ENCODE results near the gene CD300LF. TPM values are rescaled to one million over a fixed set of nuclear protein-coding genes. Genes with fewer than 3 reads are reported as not detected.

Gene CD300LF
- total and polyA plus RNA-seq, 5 donors, result 0.05 to 0.62 (median 0.30) TPM; not detected in 1

- Histone ChIP-seq H3K4me3 (ENCODE audit: low read length) (no peak overlapping the region), H3K4me1 (ENCODE audit: control insufficient read depth, insufficient read depth, low read length) (no peaks in the 10 kb centered on the region), H3K27me3 (ENCODE audit: control insufficient read depth, insufficient read depth) (no peaks in the 10 kb centered on the region), H3K27ac (ENCODE audit: low read length) (no peak overlapping the region), H3K9me3 (ENCODE audit: control insufficient read depth, low read length) (no peaks in the 10 kb centered on the region)
- DNase-seq, result no peak
- no peak for ATAC-seq
- WGBS, result 82% methylated on average over 8 of the region's 8 CpGs
- intact Hi-C loops (cut with DNase I), result no loop called here
Measured at GRCh38 chr17:74704544-74704943, 8.2 kb downstream of the CD300LF start.

- no peak overlapping the region for H3K4me3 ChIP-seq (ENCODE audit: low read length)
- H3K27ac ChIP-seq (ENCODE audit: low read length), result no peak overlapping the region
- intact Hi-C loops (cut with DNase I), result no loop called here
- DNase-seq, result no peak
- H3K27me3 ChIP-seq (ENCODE audit: control insufficient read depth, insufficient read depth), result no peaks in the 10 kb centered on the region
- no peaks in the 10 kb centered on the region for H3K9me3 ChIP-seq (ENCODE audit: control insufficient read depth, low read length)
- 55% methylated on average over 2 of the region's 2 CpGs for WGBS
- no peak for ATAC-seq
- H3K4me1 ChIP-seq (ENCODE audit: control insufficient read depth, insufficient read depth, low read length), result no peaks in the 10 kb centered on the region
Measured at GRCh38 chr17:74703311-74703710, 9.4 kb downstream of the CD300LF start.

GRCh38 chr17:74702116-74702871 is 10.4 kb downstream of the CD300LF start:
- no peak overlapping the region for H3K27ac ChIP-seq (ENCODE audit: low read length)
- ATAC-seq, result no peak
- H3K4me1 ChIP-seq (ENCODE audit: control insufficient read depth, insufficient read depth, low read length), result no peaks in the 10 kb centered on the region
- intact Hi-C loops (cut with DNase I), result no loop called here
- WGBS, result 69% methylated on average over 9 of the region's 9 CpGs
- DNase-seq, result no peak
- H3K9me3 ChIP-seq (ENCODE audit: control insufficient read depth, low read length), result no peaks in the 10 kb centered on the region
- H3K4me3 ChIP-seq (ENCODE audit: low read length), result no peak overlapping the region
- no peaks in the 10 kb centered on the region for H3K27me3 ChIP-seq (ENCODE audit: control insufficient read depth, insufficient read depth)

- intact Hi-C loops (cut with DNase I), result no loop called here
Measured at GRCh38 chr17:74699236-74699635, 13.5 kb downstream of the CD300LF start.

GRCh38 chr17:74698069-74698468 is 14.7 kb downstream of the CD300LF start:
- Histone ChIP-seq H3K4me3 (ENCODE audit: low read length) (no peak overlapping the region), H3K4me1 (ENCODE audit: control insufficient read depth, insufficient read depth, low read length) (no peaks in the 10 kb centered on the region), H3K9me3 (ENCODE audit: control insufficient read depth, low read length) (no peaks in the 10 kb centered on the region), H3K27me3 (ENCODE audit: control insufficient read depth, insufficient read depth) (no peaks in the 10 kb centered on the region), H3K27ac (ENCODE audit: low read length) (no peak overlapping the region)
- 83% methylated on average over 7 of the region's 7 CpGs for WGBS
- DNase-seq, result no peak
- no peak for ATAC-seq
- intact Hi-C loops (cut with DNase I), result no loop called here

More at GRCh38 chr17:74699236-74699635, 13.5 kb downstream of the CD300LF start:
- 66% methylated on average over 9 of the region's 9 CpGs for WGBS
- ATAC-seq (no peak), DNase-seq (no peak)
- Histone ChIP-seq H3K4me3 (ENCODE audit: low read length) (no peak overlapping the region), H3K27me3 (ENCODE audit: control insufficient read depth, insufficient read depth) (no peaks in the 10 kb centered on the region), H3K9me3 (ENCODE audit: control insufficient read depth, low read length) (no peaks in the 10 kb centered on the region), H3K27ac (ENCODE audit: low read length) (no peak overlapping the region), H3K4me1 (ENCODE audit: control insufficient read depth, insufficient read depth, low read length) (no peaks in the 10 kb centered on the region)

GRCh38 chr17:74697515-74697914 is 15.2 kb downstream of the CD300LF start:
- 72% methylated on average over 2 of the region's 2 CpGs for WGBS
- intact Hi-C loops (cut with DNase I), result no loop called here
- H3K27ac ChIP-seq (ENCODE audit: low read length), result no peak overlapping the region
- no peaks in the 10 kb centered on the region for H3K9me3 ChIP-seq (ENCODE audit: control insufficient read depth, low read length)
- H3K4me3 ChIP-seq (ENCODE audit: low read length), result no peak overlapping the region
- no peaks in the 10 kb centered on the region for H3K27me3 ChIP-seq (ENCODE audit: control insufficient read depth, insufficient read depth)
- no peaks in the 10 kb centered on the region for H3K4me1 ChIP-seq (ENCODE audit: control insufficient read depth, insufficient read depth, low read length)
- ATAC-seq, result no peak
- DNase-seq, result no peak

- Histone ChIP-seq H3K27ac (ENCODE audit: low read length) (no peak overlapping the region), H3K27me3 (ENCODE audit: control insufficient read depth, insufficient read depth) (no peaks in the 10 kb centered on the region), H3K9me3 (ENCODE audit: control insufficient read depth, low read length) (no peaks in the 10 kb centered on the region), H3K4me1 (ENCODE audit: control insufficient read depth, insufficient read depth, low read length) (no peaks in the 10 kb centered on the region), H3K4me3 (ENCODE audit: low read length) (no peak overlapping the region)
- 81% methylated on average over 11 of the region's 11 CpGs for WGBS
- ATAC-seq, result no peak
- intact Hi-C loops (cut with DNase I), result no loop called here
- DNase-seq, result no peak
Measured at GRCh38 chr17:74695629-74696028, 17.1 kb downstream of the CD300LF start.

- Histone ChIP-seq H3K27me3 (ENCODE audit: control insufficient read depth, insufficient read depth) (no peaks in the 10 kb centered on the region), H3K4me3 (ENCODE audit: low read length) (no peak overlapping the region), H3K4me1 (ENCODE audit: control insufficient read depth, insufficient read depth, low read length) (no peaks in the 10 kb centered on the region), H3K27ac (ENCODE audit: low read length) (no peak overlapping the region), H3K9me3 (ENCODE audit: control insufficient read depth, low read length) (no peaks in the 10 kb centered on the region)
- DNase-seq, result no peak
- intact Hi-C loops (cut with DNase I), result no loop called here
- no peak for ATAC-seq
- WGBS, result 77% methylated on average over 4 of the region's 4 CpGs
Measured at GRCh38 chr17:74694081-74694480, 18.6 kb downstream of the CD300LF start.

- intact Hi-C loops (cut with DNase I), result no loop called here
- DNase-seq (no peak), ATAC-seq (no peak)
- no peaks in the 10 kb centered on the region for H3K27me3 ChIP-seq (ENCODE audit: control insufficient read depth, insufficient read depth)
- H3K4me1 ChIP-seq (ENCODE audit: control insufficient read depth, insufficient read depth, low read length), result no peaks in the 10 kb centered on the region
- no peak overlapping the region for H3K27ac ChIP-seq (ENCODE audit: low read length)
- no peaks in the 10 kb centered on the region for H3K9me3 ChIP-seq (ENCODE audit: control insufficient read depth, low read length)
- no peak overlapping the region for H3K4me3 ChIP-seq (ENCODE audit: low read length)
- 75% methylated on average over 8 of the region's 8 CpGs for WGBS
Measured at GRCh38 chr17:74691151-74691550, 21.6 kb downstream of the CD300LF start.

GRCh38 chr17:74690409-74690825 is 22.3 kb downstream of the CD300LF start:
- 60% methylated on average over 6 of the region's 6 CpGs for WGBS
- Histone ChIP-seq H3K4me1 (ENCODE audit: control insufficient read depth, insufficient read depth, low read length) (no peaks in the 10 kb centered on the region), H3K27me3 (ENCODE audit: control insufficient read depth, insufficient read depth) (no peaks in the 10 kb centered on the region), H3K4me3 (ENCODE audit: low read length) (no peak overlapping the region), H3K27ac (ENCODE audit: low read length) (no peak overlapping the region), H3K9me3 (ENCODE audit: control insufficient read depth, low read length) (no peaks in the 10 kb centered on the region)
- peak; percentile 61 to 77 for ATAC-seq
- intact Hi-C loops (cut with DNase I), result no loop called here
- DNase-seq, result peak in 2 of 3 donors; percentile 20 to 64

GRCh38 chr17:74687886-74688285 is 24.8 kb downstream of the CD300LF start:
- Histone ChIP-seq H3K4me1 (ENCODE audit: control insufficient read depth, insufficient read depth, low read length) (no peaks in the 10 kb centered on the region), H3K27ac (ENCODE audit: low read length) (no peak overlapping the region), H3K4me3 (ENCODE audit: low read length) (no peak overlapping the region), H3K27me3 (ENCODE audit: control insufficient read depth, insufficient read depth) (no peaks in the 10 kb centered on the region), H3K9me3 (ENCODE audit: control insufficient read depth, low read length) (no peaks in the 10 kb centered on the region)
- intact Hi-C loops (cut with DNase I), result no loop called here
- ATAC-seq, result no peak
- WGBS, result 91% methylated on average over 3 of the region's 3 CpGs
- DNase-seq, result no peak

GRCh38 chr17:74686761-74687160 is 26.0 kb downstream of the CD300LF start:
- no peak for DNase-seq
- H3K4me1 ChIP-seq (ENCODE audit: control insufficient read depth, insufficient read depth, low read length), result no peaks in the 10 kb centered on the region
- intact Hi-C loops (cut with DNase I), result no loop called here
- H3K9me3 ChIP-seq (ENCODE audit: control insufficient read depth, low read length), result no peaks in the 10 kb centered on the region
- ATAC-seq, result no peak
- H3K27me3 ChIP-seq (ENCODE audit: control insufficient read depth, insufficient read depth), result no peaks in the 10 kb centered on the region
- WGBS, result 63% methylated on average over 5 of the region's 5 CpGs
- H3K4me3 ChIP-seq (ENCODE audit: low read length), result no peak overlapping the region
- no peak overlapping the region for H3K27ac ChIP-seq (ENCODE audit: low read length)

Measured in right cardiac atrium (tissue), 5 donors.